Measurements from ENCODE around the gene EHMT1. TPM values are rescaled to one million over a fixed set of nuclear protein-coding genes. Genes with fewer than 3 reads are reported as not detected.
"Not testable (repeated sequence)": the region's sequence is repeated elsewhere in the genome, so short reads cannot be mapped to it uniquely, and the experiment has no call there.

Gene EHMT1
- total RNA-seq, 2 donors from 2014 or later: 93.1 to 184 TPM

GRCh38 chr9:137583347-137583746, 35.5 kb upstream of the EHMT1 start:
- Mint-ChIP-seq H3K27me3 (no peaks in the 10 kb centered on the region), H3K36me3 (peaks cover 5% of the 10 kb centered on the region), H3K4me3 (no peak overlapping the region), H3K27ac (no peak overlapping the region), H3K9me3 (no peaks in the 10 kb centered on the region), H3K4me1 (ENCODE audit: low read depth in 2 of 2) (peaks cover 0 to 9% of the 10 kb centered on the region in 2 donors)
- ATAC-seq (no peak), DNase-seq (ENCODE audit: low spot score) (no peak)

- Mint-ChIP-seq H3K4me1 (ENCODE audit: low read depth in 2 of 2) (peaks cover 0 to 9% of the 10 kb centered on the region in 2 donors), H3K36me3 (peaks cover 5% of the 10 kb centered on the region)
Measured at GRCh38 chr9:137583957-137584356, 34.8 kb upstream of the EHMT1 start.

GRCh38 chr9:137586854-137587253, 32.0 kb upstream of the EHMT1 start:
- H3K4me1 Mint-ChIP-seq (ENCODE audit: low read depth in 2 of 2): peaks cover 0 to 12% of the 10 kb centered on the region in 2 donors
- H3K9me3 Mint-ChIP-seq: no peaks in the 10 kb centered on the region
- no peaks in the 10 kb centered on the region for H3K27me3 Mint-ChIP-seq
- ATAC-seq: no peak
- DNase-seq (ENCODE audit: low spot score): no peak
- H3K36me3 Mint-ChIP-seq: peaks cover 5% of the 10 kb centered on the region
- no peak overlapping the region for H3K27ac Mint-ChIP-seq
- no peak overlapping the region for H3K4me3 Mint-ChIP-seq

More at GRCh38 chr9:137583957-137584356, 34.8 kb upstream of the EHMT1 start:
- Mint-ChIP-seq H3K27ac (no peak overlapping the region), H3K4me3 (no peak overlapping the region), H3K9me3 (no peaks in the 10 kb centered on the region), H3K27me3 (no peaks in the 10 kb centered on the region)
- DNase-seq (ENCODE audit: low spot score) (no peak), ATAC-seq (no peak)

DNA sequence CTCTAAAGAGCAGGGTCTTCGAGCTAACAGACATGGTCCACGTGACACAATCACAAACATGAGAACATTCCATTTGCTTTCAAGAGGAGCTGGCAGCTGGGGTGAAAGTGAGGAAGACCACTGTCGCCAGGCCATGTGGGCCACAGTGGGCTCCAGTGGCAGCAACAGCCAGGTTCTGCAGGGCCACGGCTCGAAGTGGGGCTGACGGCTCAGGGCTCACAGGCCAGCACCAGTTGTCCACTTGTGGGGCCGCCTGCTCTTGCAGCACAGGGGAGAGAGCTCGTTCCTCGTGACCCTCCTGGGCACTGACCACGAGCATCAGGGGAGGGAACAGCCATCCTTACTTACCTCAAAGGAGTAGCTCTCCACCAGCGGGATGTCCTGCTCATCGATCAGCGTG, 30.5 kb upstream of the EHMT1 start:
- Mint-ChIP-seq H3K27ac (peak overlapping the region in 1 of 2 donors; percentile 4), H3K4me1 (ENCODE audit: low read depth in 2 of 2) (peaks cover 0 to 14% of the 10 kb centered on the region in 2 donors), H3K36me3 (peaks cover 5% of the 10 kb centered on the region), H3K9me3 (no peaks in the 10 kb centered on the region), H3K4me3 (peak overlapping the region; percentile 40), H3K27me3 (no peaks in the 10 kb centered on the region)
- ATAC-seq (no peak), DNase-seq (ENCODE audit: low spot score) (no peak)

GRCh38 chr9:137588891-137589290, 29.9 kb upstream of the EHMT1 start:
- Mint-ChIP-seq H3K36me3 (peaks cover 5% of the 10 kb centered on the region), H3K27ac (no peak overlapping the region), H3K27me3 (no peaks in the 10 kb centered on the region), H3K4me3 (peak overlapping the region; percentile 40), H3K4me1 (ENCODE audit: low read depth in 2 of 2) (peaks cover 0 to 14% of the 10 kb centered on the region in 2 donors), H3K9me3 (no peaks in the 10 kb centered on the region)
- DNase-seq (ENCODE audit: low spot score): no peak
- no peak for ATAC-seq

DNA sequence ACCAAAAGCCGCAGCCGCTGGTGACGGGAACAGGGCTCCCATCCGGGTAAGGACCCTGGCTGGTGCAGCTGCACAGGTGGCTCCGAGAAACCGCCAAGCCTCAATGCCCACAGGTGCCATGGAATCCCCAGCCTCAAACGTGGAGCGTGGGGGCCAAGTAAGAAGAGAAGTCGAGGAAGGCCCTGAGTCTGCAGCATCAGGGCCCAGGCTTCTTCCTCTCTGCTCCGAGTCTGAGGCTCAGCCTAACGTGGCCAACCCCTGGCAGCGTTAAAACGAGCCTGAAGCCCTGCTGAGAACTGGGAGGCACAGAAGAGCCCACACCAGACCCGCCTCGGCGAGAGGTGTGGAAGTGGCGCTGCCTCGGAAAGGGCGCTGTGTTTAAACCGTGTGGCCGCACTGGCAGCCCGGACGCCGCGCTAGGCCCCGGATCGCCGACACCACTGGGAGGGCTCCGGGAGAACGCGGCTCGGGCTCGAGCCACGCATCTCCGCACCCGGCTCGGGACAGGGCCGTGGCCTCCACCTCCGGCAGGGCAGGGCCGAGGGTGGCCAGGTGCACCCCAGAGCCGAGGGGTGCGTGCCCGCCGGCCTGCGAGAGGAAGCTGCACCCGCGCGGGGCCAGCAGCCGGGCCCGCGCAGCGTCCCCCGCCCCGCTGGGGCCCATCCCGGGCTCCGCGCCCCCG, 29.2 kb upstream of the EHMT1 start:
- H3K27me3 Mint-ChIP-seq: no peaks in the 10 kb centered on the region
- peak overlapping the region; percentile 40 for H3K4me3 Mint-ChIP-seq
- no peak for DNase-seq (ENCODE audit: low spot score)
- ATAC-seq: peak; percentile 0 to 15
- no peaks in the 10 kb centered on the region for H3K9me3 Mint-ChIP-seq
- peaks cover 5% of the 10 kb centered on the region for H3K36me3 Mint-ChIP-seq
- peak overlapping the region in 1 of 2 donors; percentile 45 for H3K27ac Mint-ChIP-seq
- H3K4me1 Mint-ChIP-seq (ENCODE audit: low read depth in 2 of 2): peaks cover 0 to 14% of the 10 kb centered on the region in 2 donors

DNA sequence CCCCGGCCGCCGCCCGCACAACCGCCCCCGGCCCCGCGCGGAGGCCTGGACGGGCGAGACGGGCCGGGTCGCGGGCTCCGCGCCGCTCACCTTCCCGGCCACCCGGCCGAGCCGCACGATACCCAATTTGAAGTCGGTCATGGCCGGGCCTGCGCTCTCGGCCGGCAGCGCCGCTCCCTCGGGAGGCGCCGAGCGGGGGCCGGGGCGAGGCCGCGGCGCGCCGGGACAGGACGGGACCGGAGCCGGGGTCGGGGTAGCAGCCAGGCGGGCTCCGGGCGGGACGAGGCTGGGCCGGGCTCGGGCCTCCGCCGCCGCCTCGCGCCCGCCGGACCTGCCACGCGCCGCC, 28.7 kb upstream of the EHMT1 start:
- H3K27me3 Mint-ChIP-seq: no peaks in the 10 kb centered on the region
- H3K4me3 Mint-ChIP-seq: peak overlapping the region; percentile 94
- peaks cover 0 to 14% of the 10 kb centered on the region in 2 donors for H3K4me1 Mint-ChIP-seq (ENCODE audit: low read depth in 2 of 2)
- no peak overlapping the region for H3K27ac Mint-ChIP-seq
- DNase-seq (ENCODE audit: low spot score) (no peak), ATAC-seq (no peak)
- H3K36me3 Mint-ChIP-seq: peaks cover 5% of the 10 kb centered on the region
- no peaks in the 10 kb centered on the region for H3K9me3 Mint-ChIP-seq

GRCh38 chr9:137590469-137591383, 28.1 kb upstream of the EHMT1 start, which contains the start of gene ZMYND19:
Gene ZMYND19 (minus strand): TSS chr9:137590512. CDS start chr9:137590263, 249 bp downstream.
- Mint-ChIP-seq H3K27me3 (no peaks in the 10 kb centered on the region), H3K4me3 (peak within 1 kb of the TSS; percentile 94), H3K36me3 (peaks cover 5% of the 10 kb centered on the region), H3K27ac (peak within 1 kb of the TSS; percentile 72 to 88), H3K9me3 (no peaks in the 10 kb centered on the region), H3K4me1 (ENCODE audit: low read depth in 2 of 2) (peaks cover 0 to 14% of the 10 kb centered on the region in 2 donors)
- ATAC-seq (peak; percentile 98 to 99), DNase-seq (ENCODE audit: low spot score) (peak; percentile 94)

DNA sequence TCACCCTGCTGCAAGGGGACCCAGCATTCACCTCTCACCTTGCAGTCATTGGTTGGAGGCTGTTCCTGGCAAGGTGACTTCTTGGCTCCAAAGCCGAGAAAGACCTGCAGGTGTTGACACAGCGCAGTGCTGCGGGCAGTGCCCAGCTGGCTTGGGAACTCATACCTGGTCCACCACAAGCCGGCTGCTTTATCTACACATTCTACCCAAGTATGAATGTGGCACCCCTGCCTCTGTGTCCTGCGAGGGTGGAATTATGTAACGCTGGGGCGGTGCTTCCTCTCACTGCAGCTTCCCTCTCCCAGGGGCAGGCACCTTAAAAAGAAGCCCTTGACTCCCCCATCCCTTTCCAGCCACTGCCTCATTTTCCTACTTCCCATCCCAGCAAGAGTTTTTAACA, 26.0 kb upstream of the EHMT1 start:
- Mint-ChIP-seq H3K27ac (no peak overlapping the region), H3K4me3 (no peak overlapping the region), H3K4me1 (ENCODE audit: low read depth in 2 of 2) (peaks cover 0 to 9% of the 10 kb centered on the region in 2 donors), H3K9me3 (no peaks in the 10 kb centered on the region), H3K27me3 (no peaks in the 10 kb centered on the region), H3K36me3 (no peaks in the 10 kb centered on the region)
- ATAC-seq (no peak), DNase-seq (ENCODE audit: low spot score) (no peak)

DNA sequence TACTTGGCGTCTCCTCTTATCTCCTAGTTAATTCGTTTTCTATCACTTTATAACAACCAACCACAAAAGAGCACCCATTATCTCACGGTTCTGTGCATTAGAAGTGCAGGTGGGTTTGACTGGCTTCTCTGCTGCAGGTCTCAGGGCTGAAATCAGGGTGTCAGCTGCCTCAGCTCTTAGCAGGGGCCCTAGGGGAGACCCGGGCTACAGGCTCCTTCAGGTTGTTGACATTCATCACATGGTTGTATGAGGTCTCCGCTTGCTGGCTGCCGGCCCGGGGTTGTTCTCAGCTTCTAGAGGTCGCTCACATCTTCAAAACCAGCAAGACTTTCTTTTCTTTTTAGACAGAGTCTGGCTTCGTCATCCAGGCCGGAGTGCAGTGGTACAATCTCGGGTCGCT, 25.6 kb upstream of the EHMT1 start:
- H3K27ac Mint-ChIP-seq: peak overlapping the region in 1 of 2 donors; percentile 39
- DNase-seq (ENCODE audit: low spot score) (no peak), ATAC-seq (no peak)
- H3K36me3 Mint-ChIP-seq: no peaks in the 10 kb centered on the region
- no peak overlapping the region for H3K4me3 Mint-ChIP-seq
- peaks cover 2 to 5% of the 10 kb centered on the region in 2 donors for H3K4me1 Mint-ChIP-seq (ENCODE audit: low read depth in 2 of 2)
- no peaks in the 10 kb centered on the region for H3K27me3 Mint-ChIP-seq
- no peaks in the 10 kb centered on the region for H3K9me3 Mint-ChIP-seq

DNA sequence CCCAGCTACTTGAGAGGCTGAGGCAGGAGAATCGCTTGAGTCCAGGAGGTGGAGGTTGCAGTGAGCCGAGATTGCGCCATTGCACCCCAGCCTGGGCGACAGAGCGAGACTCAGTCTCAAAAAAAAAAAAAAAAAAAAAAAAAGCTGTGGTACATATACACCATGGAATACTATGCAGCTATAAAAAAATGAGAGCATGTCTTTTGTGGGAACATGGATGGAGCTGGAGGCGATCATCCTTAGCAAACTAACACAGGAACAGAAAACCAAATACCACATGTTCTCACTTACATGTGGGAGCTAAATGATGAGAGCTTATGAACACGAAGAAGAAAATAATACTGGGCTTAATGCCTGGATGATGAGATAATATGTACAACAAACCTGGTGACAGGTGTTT, 22.2 kb upstream of the EHMT1 start:
- not testable (repeated sequence) for ATAC-seq; H3K36me3 Mint-ChIP-seq; H3K27me3 Mint-ChIP-seq; H3K4me3 Mint-ChIP-seq; DNase-seq (ENCODE audit: low spot score); H3K9me3 Mint-ChIP-seq; H3K27ac Mint-ChIP-seq; H3K4me1 Mint-ChIP-seq (ENCODE audit: low read depth in 2 of 2)

GRCh38 chr9:137598943-137599342, 19.9 kb upstream of the EHMT1 start:
- DNase-seq (ENCODE audit: low spot score): no peak
- Mint-ChIP-seq H3K9me3 (no peaks in the 10 kb centered on the region), H3K27me3 (no peaks in the 10 kb centered on the region), H3K4me3 (no peak overlapping the region), H3K27ac (no peak overlapping the region), H3K4me1 (ENCODE audit: low read depth in 2 of 2) (peaks cover 0 to 15% of the 10 kb centered on the region in 2 donors), H3K36me3 (no peaks in the 10 kb centered on the region)
- ATAC-seq: no peak

DNA sequence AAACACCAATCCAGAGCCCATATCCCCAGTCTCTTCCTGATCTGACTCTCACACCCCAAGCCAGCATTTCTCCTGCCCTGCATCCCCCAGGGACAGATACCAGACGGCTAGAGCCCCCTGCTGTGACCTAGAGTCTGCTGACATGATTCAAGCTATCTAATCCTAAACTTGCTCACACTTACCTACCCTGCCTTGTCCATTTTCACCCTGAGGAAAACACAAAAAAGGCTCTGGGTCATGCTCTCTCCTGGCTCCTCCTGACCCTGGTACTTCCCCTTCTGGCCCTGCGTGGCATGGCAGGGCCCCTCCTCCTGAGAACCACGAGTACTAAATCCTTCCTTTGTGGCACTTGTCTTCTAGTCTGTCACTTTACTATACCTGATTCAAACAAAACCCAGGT, 16.1 kb upstream of the EHMT1 start:
- ATAC-seq (no peak), DNase-seq (ENCODE audit: low spot score) (no peak)
- H3K36me3 Mint-ChIP-seq: no peaks in the 10 kb centered on the region
- no peaks in the 10 kb centered on the region for H3K27me3 Mint-ChIP-seq
- H3K4me1 Mint-ChIP-seq (ENCODE audit: low read depth in 2 of 2): peaks cover 8 to 22% of the 10 kb centered on the region in 2 donors
- H3K27ac Mint-ChIP-seq: peak overlapping the region in 1 of 2 donors; percentile 8
- no peaks in the 10 kb centered on the region for H3K9me3 Mint-ChIP-seq
- peak overlapping the region; percentile 74 for H3K4me3 Mint-ChIP-seq

- Mint-ChIP-seq H3K27me3 (no peaks in the 10 kb centered on the region), H3K4me3 (no peak overlapping the region), H3K9me3 (no peaks in the 10 kb centered on the region), H3K4me1 (ENCODE audit: low read depth in 2 of 2) (peaks cover 17 to 23% of the 10 kb centered on the region in 2 donors), H3K27ac (no peak overlapping the region), H3K36me3 (no peaks in the 10 kb centered on the region)
- no peak for DNase-seq (ENCODE audit: low spot score)
- ATAC-seq: no peak
Measured at GRCh38 chr9:137603879-137604278, 14.9 kb upstream of the EHMT1 start.
